ENCODE data around the gene CHN2.

The CHN2 gene

GRCh38 chr7:29287366-29287765, 92.8 kb downstream of the CHN2 start:
- no peak for FAIRE-seq
- DNase-seq (ENCODE audit: insufficient read length, low spot score): no peak

GRCh38 chr7:29288181-29289091, 93.9 kb downstream of the CHN2 start:
- no peak for TF ChIP-seq POLR2A (IDR thresholded peaks at IDR 0.05; ENCODE audit: low read depth, low read length)
- TF ChIP-seq TAF1 (IDR thresholded peaks at IDR 0.05; ENCODE audit: low read depth, low read length): no peak
- TF ChIP-seq POLR2AphosphoS5 (IDR thresholded peaks at IDR 0.05; ENCODE audit: low read depth, low read length): no peak
- no peak for TF ChIP-seq PAX5 (IDR thresholded peaks at IDR 0.05; ENCODE audit: insufficient read depth, low read length, severe bottlenecking)
- TF ChIP-seq SPI1 (IDR thresholded peaks at IDR 0.05; ENCODE audit: low read depth, low read length): no peak
- no peak for TF ChIP-seq POU2F2 (IDR thresholded peaks at IDR 0.05; ENCODE audit: low read depth, low read length)
- DNase-seq (ENCODE audit: insufficient read length, low spot score) (no peak), FAIRE-seq (no peak)

More at GRCh38 chr7:29287366-29287765, 92.8 kb downstream of the CHN2 start:
- TF ChIP-seq PAX5 (IDR thresholded peaks at IDR 0.05; ENCODE audit: insufficient read depth, low read length, severe bottlenecking) (no peak), POLR2AphosphoS5 (IDR thresholded peaks at IDR 0.05; ENCODE audit: low read depth, low read length) (no peak), POU2F2 (IDR thresholded peaks at IDR 0.05; ENCODE audit: low read depth, low read length) (no peak), TAF1 (IDR thresholded peaks at IDR 0.05; ENCODE audit: low read depth, low read length) (no peak), SPI1 (IDR thresholded peaks at IDR 0.05; ENCODE audit: low read depth, low read length) (no peak), POLR2A (IDR thresholded peaks at IDR 0.05; ENCODE audit: low read depth, low read length) (no peak)

GRCh38 chr7:29289156-29290021, 94.8 kb downstream of the CHN2 start:
- DNase-seq (ENCODE audit: insufficient read length, low spot score): no peak
- FAIRE-seq: no peak
- TF ChIP-seq SPI1 (IDR thresholded peaks at IDR 0.05; ENCODE audit: low read depth, low read length) (peak; percentile 74), POU2F2 (IDR thresholded peaks at IDR 0.05; ENCODE audit: low read depth, low read length) (no peak), POLR2AphosphoS5 (IDR thresholded peaks at IDR 0.05; ENCODE audit: low read depth, low read length) (no peak), PAX5 (IDR thresholded peaks at IDR 0.05; ENCODE audit: insufficient read depth, low read length, severe bottlenecking) (no peak), POLR2A (IDR thresholded peaks at IDR 0.05; ENCODE audit: low read depth, low read length) (no peak), TAF1 (IDR thresholded peaks at IDR 0.05; ENCODE audit: low read depth, low read length) (no peak)

GRCh38 chr7:29290829-29291228, 96.3 kb downstream of the CHN2 start:
- DNase-seq (ENCODE audit: insufficient read length, low spot score) (no peak), FAIRE-seq (no peak)

GRCh38 chr7:29291723-29292618, 97.4 kb downstream of the CHN2 start:
- FAIRE-seq (no peak), DNase-seq (ENCODE audit: insufficient read length, low spot score) (no peak)
- TF ChIP-seq TAF1 (IDR thresholded peaks at IDR 0.05; ENCODE audit: low read depth, low read length) (no peak), POLR2AphosphoS5 (IDR thresholded peaks at IDR 0.05; ENCODE audit: low read depth, low read length) (no peak), POLR2A (IDR thresholded peaks at IDR 0.05; ENCODE audit: low read depth, low read length) (no peak), SPI1 (IDR thresholded peaks at IDR 0.05; ENCODE audit: low read depth, low read length) (no peak), POU2F2 (IDR thresholded peaks at IDR 0.05; ENCODE audit: low read depth, low read length) (no peak), PAX5 (IDR thresholded peaks at IDR 0.05; ENCODE audit: insufficient read depth, low read length, severe bottlenecking) (no peak)

More at GRCh38 chr7:29290829-29291228, 96.3 kb downstream of the CHN2 start:
- TF ChIP-seq SPI1 (IDR thresholded peaks at IDR 0.05; ENCODE audit: low read depth, low read length) (no peak), PAX5 (IDR thresholded peaks at IDR 0.05; ENCODE audit: insufficient read depth, low read length, severe bottlenecking) (no peak), POLR2A (IDR thresholded peaks at IDR 0.05; ENCODE audit: low read depth, low read length) (no peak), TAF1 (IDR thresholded peaks at IDR 0.05; ENCODE audit: low read depth, low read length) (no peak), POU2F2 (IDR thresholded peaks at IDR 0.05; ENCODE audit: low read depth, low read length) (no peak), POLR2AphosphoS5 (IDR thresholded peaks at IDR 0.05; ENCODE audit: low read depth, low read length) (no peak)

GRCh38 chr7:29292886-29293658, 98.5 kb downstream of the CHN2 start:
- DNase-seq (ENCODE audit: insufficient read length, low spot score) (no peak), FAIRE-seq (no peak)
- TF ChIP-seq TAF1 (IDR thresholded peaks at IDR 0.05; ENCODE audit: low read depth, low read length): no peak
- TF ChIP-seq POLR2A (IDR thresholded peaks at IDR 0.05; ENCODE audit: low read depth, low read length): no peak
- no peak for TF ChIP-seq POU2F2 (IDR thresholded peaks at IDR 0.05; ENCODE audit: low read depth, low read length)
- no peak for TF ChIP-seq PAX5 (IDR thresholded peaks at IDR 0.05; ENCODE audit: insufficient read depth, low read length, severe bottlenecking)
- TF ChIP-seq SPI1 (IDR thresholded peaks at IDR 0.05; ENCODE audit: low read depth, low read length): no peak
- no peak for TF ChIP-seq POLR2AphosphoS5 (IDR thresholded peaks at IDR 0.05; ENCODE audit: low read depth, low read length)

- TF ChIP-seq POLR2AphosphoS5 (IDR thresholded peaks at IDR 0.05; ENCODE audit: low read depth, low read length) (no peak), PAX5 (IDR thresholded peaks at IDR 0.05; ENCODE audit: insufficient read depth, low read length, severe bottlenecking) (no peak), SPI1 (IDR thresholded peaks at IDR 0.05; ENCODE audit: low read depth, low read length) (no peak), POLR2A (IDR thresholded peaks at IDR 0.05; ENCODE audit: low read depth, low read length) (no peak), POU2F2 (IDR thresholded peaks at IDR 0.05; ENCODE audit: low read depth, low read length) (no peak), TAF1 (IDR thresholded peaks at IDR 0.05; ENCODE audit: low read depth, low read length) (no peak)
- DNase-seq (ENCODE audit: insufficient read length, low spot score): no peak
- no peak for FAIRE-seq
Measured at GRCh38 chr7:29296421-29296820, 101.8 kb downstream of the CHN2 start.
